ENCODE measurements around the gene OXCT2.

GRCh38 chr1:39816415-39817090 lies 45.4 kb upstream of the OXCT2 start:
- TF ChIP-seq CTCF (IDR thresholded peaks at IDR 0.05; ENCODE audit: insufficient read depth, low read depth, low read length) (peak; percentile 90), EZH2 (IDR thresholded peaks at IDR 0.05; ENCODE audit: insufficient read depth, low read length) (no peak)

All from astrocyte (in vitro differentiated cells and primary cell).